SK-N-SH (cell line): ENCODE results near the gene CYP2D6. TPM values are rescaled to one million over a fixed set of nuclear protein-coding genes. Genes with fewer than 3 reads are reported as not detected.

Experiments
- CTCF ChIA-PET: fragments of 300-600, 350-600 bp; formaldehyde crosslinking; extraction: SDS; loops from one replicate; lab custom pipeline; 2021; lab: Yijun Ruan, JAX
- POLR2A ChIA-PET: fragments of 350-600 bp; sonication (Branson Sonifier 250); formaldehyde crosslinking; extraction: SDS; loops from one replicate; lab custom pipeline; 2020; ENCODE audit warnings: antibody characterized with exemption, inconsistent platforms; lab: Yijun Ruan, JAX
- DNase-seq: peaks from one replicate; pipeline ENCODE4 v3.0.0; 2012
- H2AFZ ChIP-seq: fragments of 200-600 bp; sonication (generic); 2 replicates; pipeline ENCODE4 v1.8.1; 2016; ENCODE audit warnings: antibody characterized with exemption, mild to moderate bottlenecking, low read depth
- H3F3A ChIP-seq: fragments of 200-600 bp; sonication (generic); replicated peaks from 2 replicates; pipeline ENCODE3; 2016; ENCODE audit warnings: antibody characterized with exemption, mild to moderate bottlenecking; ENCODE audit not compliant: insufficient read depth
- H3K27ac ChIP-seq, 2 experiments: fragments of 200-500 bp in 1 of 2; fragments of 200-600 bp in 1 of 2; sonication (Bioruptor generic) in 1 of 2; sonication (generic), shearing (Covaris generic) in 1 of 2; 2 replicates each; pipeline versions ENCODE4 v1.5.1 to v1.6.1; 2014 to 2016; ENCODE audit warnings: low read depth in 2 of 2, inconsistent platforms in 1 of 2, low read length in 1 of 2, mild to moderate bottlenecking in 1 of 2, mixed read lengths in 1 of 2
- H3K27me3 ChIP-seq: fragments of 200-600 bp; sonication (generic), shearing (Covaris generic); 2 replicates; pipeline ENCODE4 v1.6.1; 2016; ENCODE audit warnings: mixed run types; ENCODE audit not compliant: insufficient read depth
- H3K36me3 ChIP-seq, 2 experiments: fragments of 200-500 bp in 1 of 2; fragments of 200-600 bp in 1 of 2; sonication (Bioruptor generic) in 1 of 2; sonication (generic) in 1 of 2; replicated peaks in 1 of 2; 2 replicates each; pipeline versions ENCODE3 to v1.5.1; 2014 to 2016; ENCODE audit warnings: low read length in 1 of 2, mild to moderate bottlenecking in 1 of 2; ENCODE audit not compliant: insufficient read depth in 2 of 2, control insufficient read depth in 1 of 2
- H3K4me1 ChIP-seq, 2 experiments: fragments of 200-500 bp in 1 of 2; fragments of 200-600 bp in 1 of 2; sonication (Bioruptor generic) in 1 of 2; sonication (generic), shearing (Covaris generic) in 1 of 2; 2 replicates each; pipeline versions ENCODE4 v1.5.1 to v1.6.1; 2014 to 2016; ENCODE audit warnings: low read depth in 1 of 2, low read length in 1 of 2, mixed run types in 1 of 2; ENCODE audit not compliant: insufficient read depth in 2 of 2, control insufficient read depth in 1 of 2
- H3K4me2 ChIP-seq: fragments of 200-600 bp; sonication (generic), shearing (Covaris generic); 2 replicates; pipeline ENCODE4 v1.6.1; 2017; ENCODE audit warnings: mixed run types
- H3K4me3 ChIP-seq, 2 experiments: fragments of 200-500 bp in 1 of 2; fragments of 200-600 bp in 1 of 2; sonication (Bioruptor generic) in 1 of 2; sonication (generic), shearing (Covaris generic) in 1 of 2; 2 replicates each; pipeline versions ENCODE4 v1.5.1 to v1.8.1; 2014 to 2016; ENCODE audit warnings: low read depth in 2 of 2, inconsistent platforms in 1 of 2, low read length in 1 of 2, mild to moderate bottlenecking in 1 of 2, mixed read lengths in 1 of 2, moderate library complexity in 1 of 2
- H3K79me2 ChIP-seq: fragments of 200-600 bp; sonication (generic); 2 replicates; pipeline ENCODE4 v1.8.1; 2017; ENCODE audit warnings: mild to moderate bottlenecking; ENCODE audit not compliant: insufficient read depth
- H3K9ac ChIP-seq: fragments of 200-600 bp; sonication (generic); 2 replicates; pipeline ENCODE4 v1.6.1; 2017; ENCODE audit warnings: mixed run types
- H3K9me2 ChIP-seq: fragments of 200-600 bp; sonication (generic); 2 replicates; pipeline ENCODE4 v1.6.1; 2017; ENCODE audit warnings: mixed run types
- H3K9me3 ChIP-seq: fragments of 200-600 bp; sonication (generic); 2 replicates; pipeline ENCODE4 v1.6.1; 2017; ENCODE audit warnings: mixed run types, mild to moderate bottlenecking, moderate library complexity
- H4K20me1 ChIP-seq: fragments of 200-600 bp; sonication (generic); 2 replicates; pipeline ENCODE4 v1.6.1; 2017; ENCODE audit warnings: mild to moderate bottlenecking, mixed run types; ENCODE audit not compliant: insufficient read depth
- CHD2 ChIP-seq: fragments of 150-350 bp; IDR thresholded peaks from 2 replicates; pipeline ENCODE4 v1.6.1; 2018; ENCODE audit warnings: low read length; ENCODE audit not compliant: partially characterized antibody
- ELF1 ChIP-seq: IDR thresholded peaks from 2 replicates; pipeline ENCODE4 v1.4.0; 2012
- FOXM1 ChIP-seq: IDR thresholded peaks from 2 replicates; pipeline ENCODE4 v1.4.0; 2012; ENCODE audit warnings: low read depth, mild to moderate bottlenecking
- GABPA ChIP-seq: IDR thresholded peaks from 2 replicates; pipeline ENCODE4 v1.4.0; 2012; ENCODE audit warnings: low read depth, mild to moderate bottlenecking
- GATA2 ChIP-seq: sonication (generic); formaldehyde crosslinking; IDR thresholded peaks from 2 replicates; pipeline ENCODE4 v1.5.0; 2020; ENCODE audit warnings: mild to moderate bottlenecking, missing genetic modification reagents
- JUND ChIP-seq: IDR thresholded peaks from 2 replicates; pipeline ENCODE4 v1.4.0; 2012
- RAD21 ChIP-seq: IDR thresholded peaks from 2 replicates; pipeline ENCODE4 v1.6.1; 2012; ENCODE audit warnings: mild to moderate bottlenecking, low read length
- RCOR1 ChIP-seq: fragments of 150-350 bp; IDR thresholded peaks from 2 replicates; pipeline ENCODE4 v1.6.1; 2017; ENCODE audit warnings: antibody characterized with exemption, low read length
- RXRA ChIP-seq: IDR thresholded peaks from 2 replicates; pipeline ENCODE4 v1.4.0; 2012; ENCODE audit warnings: low read depth, mild to moderate bottlenecking, borderline replicate concordance
- TEAD4 ChIP-seq: IDR thresholded peaks from 2 replicates; pipeline ENCODE4 v1.4.0; 2012; ENCODE audit warnings: mild to moderate bottlenecking, borderline replicate concordance; ENCODE audit not compliant: insufficient read depth
- WGBS: methylation state at CpG from one replicate; pipeline ENCODE4 v1.1.6; 2017; ENCODE audit warnings: low lambda C conversion rate; 5-methylcytosine and 5-hydroxymethylcytosine counted together
- polyA plus RNA-seq, 3 experiments: library from polyadenylated mRNA; depleted of rRNA; stranded (reverse); fragments of >200 nt; gene quantifications; 2 replicates each; pipeline ENCODE4 v1.2.3, GENCODE V29; 2012
- TF ChIP-seq, protein P1 (sequence below): fragments of 150-350 bp; IDR thresholded peaks from 2 replicates; pipeline ENCODE4 v1.6.1; 2017; ENCODE audit warnings: antibody characterized with exemption, low read length, low read depth, borderline replicate concordance
- TF ChIP-seq, protein P2 (sequence below): IDR thresholded peaks from 2 replicates; pipeline ENCODE4 v1.4.0; 2012; ENCODE audit warnings: low read depth, borderline replicate concordance
- TF ChIP-seq, protein P3 (sequence below): IDR thresholded peaks from 2 replicates; pipeline ENCODE4; 2012
- TF ChIP-seq, protein P4 (sequence below): IDR thresholded peaks from 2 replicates; pipeline ENCODE4 v1.4.0; 2012; ENCODE audit warnings: low read depth
- TF ChIP-seq, protein P5 (sequence below): fragments of 150-350 bp; IDR thresholded peaks from 2 replicates; pipeline ENCODE4 v1.6.1; 2016; ENCODE audit warnings: mild to moderate bottlenecking, low read depth, low read length

The CYP2D6 gene
- polyA plus RNA-seq, 1 of the 3 experiments (the other 2 are of a cell fraction) = 0.26 TPM

DNA sequence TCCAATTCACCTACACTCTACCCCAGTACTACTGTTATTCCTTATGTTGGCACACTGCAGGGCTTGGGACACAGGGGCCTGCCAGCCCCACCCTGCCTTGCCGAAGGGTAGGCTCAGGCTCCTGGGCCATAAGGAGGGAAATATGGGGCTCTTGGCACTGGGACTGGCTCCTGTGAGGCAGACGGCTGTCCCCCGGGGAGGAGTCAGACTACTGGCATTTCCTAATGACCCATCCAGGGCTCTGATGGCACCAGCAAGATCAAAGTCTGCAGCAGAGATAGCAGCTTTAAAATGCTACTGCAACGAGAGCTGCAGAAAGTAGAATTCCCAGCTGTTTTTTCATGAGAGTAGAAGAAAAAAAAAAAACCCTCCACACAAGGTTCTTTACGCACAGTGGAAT, 42.2 kb upstream of the CYP2D6 start:
- CTCF ChIA-PET = interaction anchor here (1.1 to 9.3 kb wide), 4 partner anchors 14 to 271 kb away, joined by 3 to 60 read pairs (median 23); no protein-coding TSS in a partner anchor
- DNase-seq = peak; percentile 56
- 33% methylated on average over 5 of the region's 5 CpGs for WGBS
- Histone ChIP-seq H3K36me3 (no peaks in the 10 kb centered on the region), H3K9me3 (no peaks in the 10 kb centered on the region), H3K27ac (no peak overlapping the region), H3K27me3 (no peaks in the 10 kb centered on the region), H3K79me2 (peaks cover 6% of the 10 kb centered on the region; the same call in 1 of the 2 replicates), H2AFZ (no peak overlapping the region), H3K4me1 (peaks cover 0 to 23% of the 10 kb centered on the region in 2 experiments; a peak in 3 of 4 replicates), H3K4me2 (no peak overlapping the region)
- TF ChIP-seq, protein P1, sequence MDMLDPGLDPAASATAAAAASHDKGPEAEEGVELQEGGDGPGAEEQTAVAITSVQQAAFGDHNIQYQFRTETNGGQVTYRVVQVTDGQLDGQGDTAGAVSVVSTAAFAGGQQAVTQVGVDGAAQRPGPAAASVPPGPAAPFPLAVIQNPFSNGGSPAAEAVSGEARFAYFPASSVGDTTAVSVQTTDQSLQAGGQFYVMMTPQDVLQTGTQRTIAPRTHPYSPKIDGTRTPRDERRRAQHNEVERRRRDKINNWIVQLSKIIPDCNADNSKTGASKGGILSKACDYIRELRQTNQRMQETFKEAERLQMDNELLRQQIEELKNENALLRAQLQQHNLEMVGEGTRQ = no peak
- no peak for TF ChIP-seq GATA2 (CRISPR knock-in tag)
- TF ChIP-seq GABPA = no peak
- no peak for TF ChIP-seq RXRA
- TF ChIP-seq TEAD4 = no peak
- TF ChIP-seq RAD21 = no peak
- TF ChIP-seq, protein P2, sequence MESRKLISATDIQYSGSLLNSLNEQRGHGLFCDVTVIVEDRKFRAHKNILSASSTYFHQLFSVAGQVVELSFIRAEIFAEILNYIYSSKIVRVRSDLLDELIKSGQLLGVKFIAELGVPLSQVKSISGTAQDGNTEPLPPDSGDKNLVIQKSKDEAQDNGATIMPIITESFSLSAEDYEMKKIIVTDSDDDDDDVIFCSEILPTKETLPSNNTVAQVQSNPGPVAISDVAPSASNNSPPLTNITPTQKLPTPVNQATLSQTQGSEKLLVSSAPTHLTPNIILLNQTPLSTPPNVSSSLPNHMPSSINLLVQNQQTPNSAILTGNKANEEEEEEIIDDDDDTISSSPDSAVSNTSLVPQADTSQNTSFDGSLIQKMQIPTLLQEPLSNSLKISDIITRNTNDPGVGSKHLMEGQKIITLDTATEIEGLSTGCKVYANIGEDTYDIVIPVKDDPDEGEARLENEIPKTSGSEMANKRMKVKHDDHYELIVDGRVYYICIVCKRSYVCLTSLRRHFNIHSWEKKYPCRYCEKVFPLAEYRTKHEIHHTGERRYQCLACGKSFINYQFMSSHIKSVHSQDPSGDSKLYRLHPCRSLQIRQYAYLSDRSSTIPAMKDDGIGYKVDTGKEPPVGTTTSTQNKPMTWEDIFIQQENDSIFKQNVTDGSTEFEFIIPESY = no peak
- TF ChIP-seq JUND = no peak
- TF ChIP-seq, protein P3, sequence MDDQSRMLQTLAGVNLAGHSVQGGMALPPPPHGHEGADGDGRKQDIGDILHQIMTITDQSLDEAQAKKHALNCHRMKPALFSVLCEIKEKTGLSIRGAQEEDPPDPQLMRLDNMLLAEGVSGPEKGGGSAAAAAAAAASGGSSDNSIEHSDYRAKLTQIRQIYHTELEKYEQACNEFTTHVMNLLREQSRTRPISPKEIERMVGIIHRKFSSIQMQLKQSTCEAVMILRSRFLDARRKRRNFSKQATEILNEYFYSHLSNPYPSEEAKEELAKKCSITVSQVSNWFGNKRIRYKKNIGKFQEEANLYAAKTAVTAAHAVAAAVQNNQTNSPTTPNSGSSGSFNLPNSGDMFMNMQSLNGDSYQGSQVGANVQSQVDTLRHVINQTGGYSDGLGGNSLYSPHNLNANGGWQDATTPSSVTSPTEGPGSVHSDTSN = no peak
- no peak for TF ChIP-seq ELF1
- TF ChIP-seq, protein P4, sequence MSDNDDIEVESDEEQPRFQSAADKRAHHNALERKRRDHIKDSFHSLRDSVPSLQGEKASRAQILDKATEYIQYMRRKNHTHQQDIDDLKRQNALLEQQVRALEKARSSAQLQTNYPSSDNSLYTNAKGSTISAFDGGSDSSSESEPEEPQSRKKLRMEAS = no peak
- TF ChIP-seq RCOR1 = no peak
- TF ChIP-seq, protein P5, sequence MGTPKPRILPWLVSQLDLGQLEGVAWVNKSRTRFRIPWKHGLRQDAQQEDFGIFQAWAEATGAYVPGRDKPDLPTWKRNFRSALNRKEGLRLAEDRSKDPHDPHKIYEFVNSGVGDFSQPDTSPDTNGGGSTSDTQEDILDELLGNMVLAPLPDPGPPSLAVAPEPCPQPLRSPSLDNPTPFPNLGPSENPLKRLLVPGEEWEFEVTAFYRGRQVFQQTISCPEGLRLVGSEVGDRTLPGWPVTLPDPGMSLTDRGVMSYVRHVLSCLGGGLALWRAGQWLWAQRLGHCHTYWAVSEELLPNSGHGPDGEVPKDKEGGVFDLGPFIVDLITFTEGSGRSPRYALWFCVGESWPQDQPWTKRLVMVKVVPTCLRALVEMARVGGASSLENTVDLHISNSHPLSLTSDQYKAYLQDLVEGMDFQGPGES = no peak
- TF ChIP-seq CHD2 = no peak
- no peak for TF ChIP-seq FOXM1
- TF ChIP-seq, all 33 proteins: peak for 0
- Histone ChIP-seq H3K9ac (no peak overlapping the region), H3K9me2 (no peaks in the 10 kb centered on the region), H3F3A (no peaks in the 10 kb centered on the region), H3K4me3 (no peak overlapping the region), H4K20me1 (peaks cover 38% of the 10 kb centered on the region)
- POLR2A ChIA-PET = no interaction called here
